Temporal lobe (tissue), 1 donor: Measurements from ENCODE around the gene SPACDR. TPM values are rescaled to one million over a fixed set of nuclear protein-coding genes. Genes with fewer than 3 reads are reported as not detected.

ENCODE experiments used
- total RNA-seq: library from RNA; depleted of rRNA; stranded (reverse); fragments of >200 nt; gene quantifications from one replicate; pipeline ENCODE4 v1.2.3, GENCODE V29; 2014

Gene SPACDR
- total RNA-seq, 1 donor from 2014 or later, result 0.25 TPM

Other genes with a start within 250 kb of the SPACDR start
- gene PVRIG, start 244.3 kb downstream of the SPACDR start, total RNA-seq, result not detected
- gene SPDYE3, start 156.6 kb downstream of the SPACDR start, total RNA-seq, result not detected
- gene PILRB, start 106.1 kb downstream of the SPACDR start, total RNA-seq, result 8.1 TPM
- 1.2 TPM for gene PILRA, start 90.8 kb downstream of the SPACDR start, total RNA-seq
- gene ZCWPW1, start 35.6 kb downstream of the SPACDR start, total RNA-seq, result 1.5 TPM
- 16.7 TPM for gene MEPCE, start 34.4 kb downstream of the SPACDR start, total RNA-seq
- 5.9 TPM for gene PPP1R35, start 27.8 kb downstream of the SPACDR start, total RNA-seq
- gene TSC22D4, start 15.0 kb upstream of the SPACDR start, total RNA-seq, result 8.4 TPM
- gene NYAP1, start 19.7 kb upstream of the SPACDR start, total RNA-seq, result 29.7 TPM
- 2.0 TPM for gene AGFG2, start 74.9 kb upstream of the SPACDR start, total RNA-seq
- 0.25 TPM for gene SAP25, start 109.6 kb upstream of the SPACDR start, total RNA-seq
- gene LRCH4, start 121.9 kb upstream of the SPACDR start, total RNA-seq, result 4.9 TPM
- gene FBXO24, start 122.1 kb upstream of the SPACDR start, total RNA-seq, result not detected
- gene PCOLCE, start 138.1 kb upstream of the SPACDR start, total RNA-seq, result 6.9 TPM
- gene MOSPD3, start 148.3 kb upstream of the SPACDR start, total RNA-seq, result 13.0 TPM
- 3.9 TPM for gene TFR2, start 177.3 kb upstream of the SPACDR start, total RNA-seq
- gene ACTL6B, start 192.2 kb upstream of the SPACDR start, total RNA-seq, result 99.6 TPM
- 66.6 TPM for gene GNB2, start 209.5 kb upstream of the SPACDR start, total RNA-seq
- 17.0 TPM for gene GIGYF1, start 230.0 kb upstream of the SPACDR start, total RNA-seq
- 37.6 TPM for gene POP7, start 241.9 kb upstream of the SPACDR start, total RNA-seq